ENCODE results near the gene MECR.

MECR gene

GRCh38 chr1:29171089-29171488 is 59.6 kb downstream of the MECR start:
- H4K20me1 ChIP-seq (ENCODE audit: insufficient read depth, low read length): peaks cover 67% of the 10 kb centered on the region
- no peak overlapping the region for H3K4me3 ChIP-seq (ENCODE audit: low read length)
- H3K27me3 ChIP-seq (ENCODE audit: low read depth, low read length): no peaks in the 10 kb centered on the region
- no peak overlapping the region for H3K9ac ChIP-seq (ENCODE audit: low read length)
- H3K4me2 ChIP-seq (ENCODE audit: low read length): no peak overlapping the region
- H3K9me3 ChIP-seq (ENCODE audit: insufficient read depth, low read length): no peaks in the 10 kb centered on the region
- peaks cover 14% of the 10 kb centered on the region for H3K36me3 ChIP-seq (replicated peaks; ENCODE audit: low read depth, low read length)
- no peak overlapping the region for H2AFZ ChIP-seq (ENCODE audit: low read depth, low read length)
- H3K27ac ChIP-seq (ENCODE audit: low read length): no peak overlapping the region
- H3K79me2 ChIP-seq (ENCODE audit: low read length): peaks cover 99% of the 10 kb centered on the region
- TF ChIP-seq CTCF (IDR thresholded peaks at IDR 0.05; ENCODE audit: low read depth, low read length) (no peak), EZH2phosphoT487 (IDR thresholded peaks at IDR 0.05; ENCODE audit: low read depth) (no peak)
- H3K4me1 ChIP-seq (ENCODE audit: low read length): 0 out of 2 replicates have a peak, but pooled peaks cover 5% of the 10 kb centered on the region

- no peak overlapping the region for H3K9ac ChIP-seq (ENCODE audit: low read length)
- peaks cover 24% of the 10 kb centered on the region for H3K36me3 ChIP-seq (replicated peaks; ENCODE audit: low read depth, low read length)
- H3K4me3 ChIP-seq (ENCODE audit: low read length): no peak overlapping the region
- H3K27ac ChIP-seq (ENCODE audit: low read length): no peak overlapping the region
- no peaks in the 10 kb centered on the region for H3K27me3 ChIP-seq (ENCODE audit: low read depth, low read length)
- H3K9me3 ChIP-seq (ENCODE audit: insufficient read depth, low read length): no peaks in the 10 kb centered on the region
- TF ChIP-seq EZH2phosphoT487 (IDR thresholded peaks at IDR 0.05; ENCODE audit: low read depth): no peak
- TF ChIP-seq CTCF (IDR thresholded peaks at IDR 0.05; ENCODE audit: low read depth, low read length): no peak
- H4K20me1 ChIP-seq (ENCODE audit: insufficient read depth, low read length): peaks cover 70% of the 10 kb centered on the region
- H3K4me2 ChIP-seq (ENCODE audit: low read length): no peak overlapping the region
- 0 out of 2 replicates have a peak, but pooled peaks cover 5% of the 10 kb centered on the region for H3K4me1 ChIP-seq (ENCODE audit: low read length)
- H2AFZ ChIP-seq (ENCODE audit: low read depth, low read length): no peak overlapping the region
- peaks cover 100% of the 10 kb centered on the region for H3K79me2 ChIP-seq (ENCODE audit: low read length)
Observed at GRCh38 chr1:29169976-29170375, 60.8 kb downstream of the MECR start.

GRCh38 chr1:29167904-29168303 is 62.8 kb downstream of the MECR start:
- peaks cover 80% of the 10 kb centered on the region for H4K20me1 ChIP-seq (ENCODE audit: insufficient read depth, low read length)
- no peak for TF ChIP-seq CTCF (IDR thresholded peaks at IDR 0.05; ENCODE audit: low read depth, low read length)
- TF ChIP-seq EZH2phosphoT487 (IDR thresholded peaks at IDR 0.05; ENCODE audit: low read depth): no peak
- no peak overlapping the region for H3K27ac ChIP-seq (ENCODE audit: low read length)
- no peak overlapping the region for H2AFZ ChIP-seq (ENCODE audit: low read depth, low read length)
- no peak overlapping the region for H3K9ac ChIP-seq (ENCODE audit: low read length)
- H3K27me3 ChIP-seq (ENCODE audit: low read depth, low read length): no peaks in the 10 kb centered on the region
- H3K9me3 ChIP-seq (ENCODE audit: insufficient read depth, low read length): no peaks in the 10 kb centered on the region
- H3K4me2 ChIP-seq (ENCODE audit: low read length): no peak overlapping the region
- peaks cover 34% of the 10 kb centered on the region for H3K36me3 ChIP-seq (replicated peaks; ENCODE audit: low read depth, low read length)
- no peak overlapping the region for H3K4me3 ChIP-seq (ENCODE audit: low read length)
- peaks cover 100% of the 10 kb centered on the region for H3K79me2 ChIP-seq (ENCODE audit: low read length)
- H3K4me1 ChIP-seq (ENCODE audit: low read length): 0 out of 2 replicates have a peak, but pooled peaks cover 5% of the 10 kb centered on the region

GRCh38 chr1:29166291-29166878 is 64.3 kb downstream of the MECR start:
- no peak for TF ChIP-seq CTCF (IDR thresholded peaks at IDR 0.05; ENCODE audit: low read depth, low read length)
- no peak for TF ChIP-seq EZH2phosphoT487 (IDR thresholded peaks at IDR 0.05; ENCODE audit: low read depth)
- Histone ChIP-seq H3K9ac (ENCODE audit: low read length) (no peak overlapping the region), H3K27me3 (ENCODE audit: low read depth, low read length) (no peaks in the 10 kb centered on the region), H2AFZ (ENCODE audit: low read depth, low read length) (no peak overlapping the region), H3K4me1 (ENCODE audit: low read length) (0 out of 2 replicates have a peak, but pooled peaks cover 5% of the 10 kb centered on the region), H3K9me3 (ENCODE audit: insufficient read depth, low read length) (no peaks in the 10 kb centered on the region), H3K4me2 (ENCODE audit: low read length) (no peak overlapping the region), H3K79me2 (ENCODE audit: low read length) (peaks cover 99% of the 10 kb centered on the region), H3K4me3 (ENCODE audit: low read length) (no peak overlapping the region), H4K20me1 (ENCODE audit: insufficient read depth, low read length) (peaks cover 77% of the 10 kb centered on the region), H3K27ac (ENCODE audit: low read length) (no peak overlapping the region), H3K36me3 (replicated peaks; ENCODE audit: low read depth, low read length) (peaks cover 37% of the 10 kb centered on the region)

All from OCI-LY3 (cell line).